Neural cell (in vitro differentiated cells): ENCODE data around the gene TNFSF12.

ENCODE experiments used
- EZH2 ChIP-seq: fragments of 200-600, 300-800 bp; shearing (Covaris generic), sonication (generic); IDR thresholded peaks from 2 replicates; pipeline ENCODE4 v1.6.1; 2014; ENCODE audit warnings: antibody characterized with exemption, low read length, borderline replicate concordance, mild to moderate bottlenecking; ENCODE audit not compliant: insufficient read depth, poor library complexity, severe bottlenecking
- POLR2AphosphoS5 ChIP-seq: IDR thresholded peaks from 2 replicates; pipeline ENCODE4 v1.6.1; 2012
- RAD21 ChIP-seq: fragments of 450-650 bp; conservative IDR thresholded peaks from 2 replicates; pipeline ENCODE4 v1.6.1; 2014; ENCODE audit warnings: antibody characterized with exemption, mild to moderate bottlenecking, moderate library complexity
- TAF1 ChIP-seq: IDR thresholded peaks from 2 replicates; pipeline ENCODE4 v1.6.1; 2012; ENCODE audit warnings: low read depth
- TF ChIP-seq, protein P1 (sequence below): fragments of 450-650 bp; IDR thresholded peaks from 2 replicates; pipeline ENCODE4 v1.5.1; 2014; ENCODE audit warnings: antibody characterized with exemption, mild to moderate bottlenecking, moderate library complexity; ENCODE audit not compliant: poor library complexity, severe bottlenecking

DNA sequence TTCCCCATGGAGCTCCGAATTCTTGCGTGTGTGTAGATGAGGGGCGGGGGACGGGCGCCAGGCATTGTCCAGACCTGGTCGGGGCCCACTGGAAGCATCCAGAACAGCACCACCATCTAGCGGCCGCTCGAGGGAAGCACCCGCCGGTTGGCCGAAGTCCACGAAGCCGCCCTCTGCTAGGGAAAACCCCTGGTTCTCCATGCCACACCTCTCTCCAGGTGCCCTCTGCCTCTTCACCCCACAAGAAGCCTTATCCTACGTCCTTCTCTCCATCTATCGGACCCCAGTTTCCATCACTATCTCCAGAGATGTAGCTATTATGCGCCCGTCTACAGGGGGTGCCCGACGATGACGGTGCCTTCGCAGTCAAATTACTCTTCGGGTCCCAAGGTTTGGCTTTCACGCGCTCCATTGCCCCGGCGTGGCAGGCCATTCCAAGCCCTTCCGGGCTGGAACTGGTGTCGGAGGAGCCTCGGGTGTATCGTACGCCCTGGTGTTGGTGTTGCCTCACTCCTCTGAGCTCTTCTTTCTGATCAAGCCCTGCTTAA lies 12.2 kb downstream of the TNFSF12 start:
- TF ChIP-seq, protein P1, sequence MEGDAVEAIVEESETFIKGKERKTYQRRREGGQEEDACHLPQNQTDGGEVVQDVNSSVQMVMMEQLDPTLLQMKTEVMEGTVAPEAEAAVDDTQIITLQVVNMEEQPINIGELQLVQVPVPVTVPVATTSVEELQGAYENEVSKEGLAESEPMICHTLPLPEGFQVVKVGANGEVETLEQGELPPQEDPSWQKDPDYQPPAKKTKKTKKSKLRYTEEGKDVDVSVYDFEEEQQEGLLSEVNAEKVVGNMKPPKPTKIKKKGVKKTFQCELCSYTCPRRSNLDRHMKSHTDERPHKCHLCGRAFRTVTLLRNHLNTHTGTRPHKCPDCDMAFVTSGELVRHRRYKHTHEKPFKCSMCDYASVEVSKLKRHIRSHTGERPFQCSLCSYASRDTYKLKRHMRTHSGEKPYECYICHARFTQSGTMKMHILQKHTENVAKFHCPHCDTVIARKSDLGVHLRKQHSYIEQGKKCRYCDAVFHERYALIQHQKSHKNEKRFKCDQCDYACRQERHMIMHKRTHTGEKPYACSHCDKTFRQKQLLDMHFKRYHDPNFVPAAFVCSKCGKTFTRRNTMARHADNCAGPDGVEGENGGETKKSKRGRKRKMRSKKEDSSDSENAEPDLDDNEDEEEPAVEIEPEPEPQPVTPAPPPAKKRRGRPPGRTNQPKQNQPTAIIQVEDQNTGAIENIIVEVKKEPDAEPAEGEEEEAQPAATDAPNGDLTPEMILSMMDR: peak; percentile 91
- TF ChIP-seq EZH2 (no peak), POLR2AphosphoS5 (peak; percentile 5), RAD21 (peak; percentile 89), TAF1 (no peak)
